ENCODE measurements around the gene ATP8A2. TPM values are rescaled to one million over a fixed set of nuclear protein-coding genes. Genes with fewer than 3 reads are reported as not detected.

The ATP8A2 gene
- total and polyA plus RNA-seq, 2 of the 8 experiments (the other 6 are each of a cell fraction or from before 2014, with no cell fraction given), result 2.4 to 8.3 TPM

DNA sequence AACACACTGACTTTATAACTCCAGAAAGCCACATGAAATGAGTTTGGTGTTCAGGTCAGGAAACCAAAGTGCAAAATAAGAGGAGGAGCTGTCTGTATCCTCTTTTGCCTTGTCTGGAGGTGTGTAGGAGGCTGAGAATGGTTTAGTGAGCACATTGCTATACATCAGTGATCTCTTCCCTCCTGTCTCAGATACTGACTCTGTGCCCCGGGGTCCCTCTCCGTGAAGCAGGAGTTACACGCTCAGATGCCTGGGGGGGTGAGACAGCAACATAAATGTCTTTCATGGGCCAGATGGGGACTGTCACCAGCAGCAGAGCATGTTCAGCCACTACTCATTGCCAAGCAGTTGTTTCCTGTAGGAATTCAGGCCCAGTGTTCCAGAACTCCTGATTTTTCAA is 285.4 kb downstream of the ATP8A2 start:
- 92% methylated on average over 3 of the region's 3 CpGs; no CpG with 5 or more reads in 1 of the 2 experiments for WGBS, 2 experiments (ENCODE audit: extremely low coverage in 1 of 2, insufficient coverage in 1 of 2, insufficient read length in 1 of 2, insufficient replicate concordance in 2 of 2, low coverage in 1 of 2, low lambda C conversion rate in 2 of 2, missing lambda C conversion rate in 1 of 2)
- Histone ChIP-seq H3K14ac (ENCODE audit: insufficient read length) (no peak overlapping the region), H2BK120ac (replicated peaks; ENCODE audit: low read depth, low read length) (no peak overlapping the region), H3K36me3 (ENCODE audit: control insufficient read depth in 2 of 4, insufficient read depth in 4 of 4, low read length in 3 of 4) (no peaks in the 10 kb centered on the region), H4K91ac (replicated peaks; ENCODE audit: insufficient read length, low read length) (no peak overlapping the region), H3K4me3 (ENCODE audit: extremely low read depth in 1 of 4, insufficient read depth in 2 of 4, low read depth in 3 of 4, low read length in 4 of 4) (no peak overlapping the region), H2BK15ac (ENCODE audit: low read length) (no peak overlapping the region), H3K4ac (replicated peaks; ENCODE audit: insufficient read length, low read depth, low read length) (no peak overlapping the region), H2BK20ac (ENCODE audit: low read length) (no peak overlapping the region), H3K23me2 (ENCODE audit: low read depth, low read length) (no peaks in the 10 kb centered on the region), H3K27me3 (replicated peaks in 1 of 4; ENCODE audit: control insufficient read depth in 3 of 4, extremely low read depth in 1 of 4, insufficient read depth in 3 of 4, low read length in 3 of 4) (no peaks in the 10 kb centered on the region), H3K79me2 (ENCODE audit: control insufficient read depth in 1 of 2, insufficient read depth in 2 of 2, low read length in 2 of 2) (no peaks in the 10 kb centered on the region), H3K23ac (ENCODE audit: insufficient read length) (no peak overlapping the region), H2BK12ac (ENCODE audit: low read depth, low read length) (no peak overlapping the region), H4K20me1 (replicated peaks in 1 of 2; ENCODE audit: control insufficient read depth in 1 of 2, insufficient read depth in 2 of 2, low read length in 2 of 2) (peaks cover 0 to 2% of the 10 kb centered on the region in 2 experiments), H3K9ac (replicated peaks in 1 of 4; ENCODE audit: extremely low read depth in 1 of 4, low read depth in 3 of 4, low read length in 3 of 4) (no peak overlapping the region), H3K18ac (ENCODE audit: extremely low read depth, low read length) (no peak overlapping the region), H4K8ac (ENCODE audit: extremely low read depth, insufficient read depth, low read length) (no peak overlapping the region), H4K5ac (ENCODE audit: insufficient read length, low read depth, low read length) (no peak overlapping the region), H3K56ac (replicated peaks; ENCODE audit: insufficient read length, low read depth, low read length) (no peak overlapping the region), H3K79me1 (ENCODE audit: low read depth, low read length) (no peaks in the 10 kb centered on the region), H3K9me3 (ENCODE audit: insufficient read depth in 2 of 2, low read depth in 1 of 2, low read length in 1 of 2) (no peaks in the 10 kb centered on the region), H2BK5ac (ENCODE audit: low read depth, low read length) (no peak overlapping the region), H3K27ac (ENCODE audit: low read depth, low read length) (no peak overlapping the region), H2AK5ac (ENCODE audit: low read depth, low read length) (no peak overlapping the region), H3K4me2 (ENCODE audit: insufficient read depth in 1 of 2, low read depth in 2 of 2, low read length in 2 of 2) (no peak overlapping the region), H2AFZ (ENCODE audit: low read length) (no peak overlapping the region), H3K4me1 (replicated peaks in 1 of 4; ENCODE audit: control insufficient read depth in 3 of 4, insufficient read depth in 4 of 4, low read length in 3 of 4) (peaks cover 0 to 9% (median 0%) of the 10 kb centered on the region in 4 experiments; a peak in 1 of 7 replicates)
- POLR2A ChIA-PET (ENCODE audit: partially characterized antibody), result no interaction called here
- CTCF ChIA-PET (ENCODE audit: partially characterized antibody), result interaction anchor here (0.6 kb wide), 1 partner anchor 8 kb away, joined by 4 read pairs; no protein-coding TSS in a partner anchor
- TF ChIP-seq GABPA (IDR thresholded peaks at IDR 0.05; ENCODE audit: borderline replicate concordance, insufficient read depth, low read length) (no peak), ZNF274 (IDR thresholded peaks at IDR 0.05; ENCODE audit: borderline replicate concordance, extremely low read depth, low read length) (no peak), SP4 (IDR thresholded peaks at IDR 0.05; ENCODE audit: low read length) (no peak), CREB1 (IDR thresholded peaks at IDR 0.05) (no peak), POLR2A (IDR thresholded peaks at IDR 0.05; ENCODE audit: control extremely low read depth in 1 of 2, low read depth in 2 of 2, low read length in 2 of 2) (no peak), TAF1 (IDR thresholded peaks at IDR 0.05; ENCODE audit: low read depth, low read length) (no peak), POU5F1 (IDR thresholded peaks at IDR 0.05; ENCODE audit: low read depth, low read length) (no peak), SP1 (IDR thresholded peaks at IDR 0.05; ENCODE audit: low read depth, low read length) (no peak), BCL11A (IDR thresholded peaks at IDR 0.05; ENCODE audit: low read depth in 2 of 2, low read length in 2 of 2) (no peak), JUN (IDR thresholded peaks at IDR 0.05; ENCODE audit: low read depth, low read length) (no peak)
- FAIRE-seq (no peak), DNase-seq (ENCODE audit: low read depth in 1 of 2, low spot score in 2 of 2) (no peak)

All from H1 (cell line).